Fibroblast of villous mesenchyme (primary cell): ENCODE data around the gene CHST12. TPM values are rescaled to one million over a fixed set of nuclear protein-coding genes. Genes with fewer than 3 reads are reported as not detected.
"Not testable (repeated sequence)": the region's sequence is repeated elsewhere in the genome, so short reads cannot be mapped to it uniquely, and the experiment has no call there.

Experiments used
- DNase-seq: peaks from one replicate; pipeline ENCODE4 v3.0.0-alpha.2; 2010; ENCODE audit warnings: low read depth
- H3K4me3 ChIP-seq: 2 replicates; pipeline ENCODE4 v1.5.1; 2011; ENCODE audit warnings: low read depth, mild to moderate bottlenecking, low read length
- CTCF ChIP-seq: IDR thresholded peaks from 2 replicates; pipeline ENCODE4 v1.5.1; 2012; ENCODE audit warnings: low read depth, mild to moderate bottlenecking, low read length; ENCODE audit not compliant: insufficient read depth
- total RNA-seq: library from RNA; depleted of rRNA; stranded (reverse); fragments of >200 nt; gene quantifications from 2 replicates; pipeline ENCODE4 v1.2.3, GENCODE V29; 2012

CHST12 gene
- total RNA-seq, 1 donor = 3.5 TPM

DNA sequence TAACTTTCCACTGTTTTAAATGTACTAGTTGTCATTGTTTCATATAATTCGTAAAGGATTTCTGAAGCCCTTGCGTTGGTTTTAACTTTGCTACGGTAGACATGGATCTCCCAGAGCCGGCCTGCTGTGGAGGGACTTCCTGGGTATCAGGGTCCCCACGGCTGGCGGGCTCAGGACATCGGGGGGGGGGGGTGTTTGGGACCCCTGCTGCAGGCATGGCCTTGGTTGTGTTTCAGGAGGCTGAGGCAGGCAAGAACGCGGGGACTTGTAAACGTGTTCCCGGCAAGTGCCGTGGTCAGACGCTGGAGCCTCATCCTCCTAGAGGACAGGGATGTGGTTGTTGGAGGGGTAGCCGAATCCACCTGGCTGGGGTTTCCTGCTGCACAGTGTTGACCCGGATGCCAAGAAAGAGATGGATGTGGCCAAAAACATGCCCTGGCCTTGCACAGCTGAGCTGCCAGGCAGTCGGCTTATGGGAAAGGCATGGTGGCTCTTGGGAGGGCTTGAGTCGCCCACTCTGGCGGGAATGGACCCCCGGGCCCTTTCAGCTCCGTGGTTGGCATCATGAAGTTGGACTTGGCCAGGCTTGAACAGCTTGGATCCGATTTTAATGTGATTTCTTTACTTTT, 21.4 kb upstream of the CHST12 start:
- TF ChIP-seq CTCF = no peak
- no peak overlapping the region for H3K4me3 ChIP-seq
- DNase-seq = no peak

DNA sequence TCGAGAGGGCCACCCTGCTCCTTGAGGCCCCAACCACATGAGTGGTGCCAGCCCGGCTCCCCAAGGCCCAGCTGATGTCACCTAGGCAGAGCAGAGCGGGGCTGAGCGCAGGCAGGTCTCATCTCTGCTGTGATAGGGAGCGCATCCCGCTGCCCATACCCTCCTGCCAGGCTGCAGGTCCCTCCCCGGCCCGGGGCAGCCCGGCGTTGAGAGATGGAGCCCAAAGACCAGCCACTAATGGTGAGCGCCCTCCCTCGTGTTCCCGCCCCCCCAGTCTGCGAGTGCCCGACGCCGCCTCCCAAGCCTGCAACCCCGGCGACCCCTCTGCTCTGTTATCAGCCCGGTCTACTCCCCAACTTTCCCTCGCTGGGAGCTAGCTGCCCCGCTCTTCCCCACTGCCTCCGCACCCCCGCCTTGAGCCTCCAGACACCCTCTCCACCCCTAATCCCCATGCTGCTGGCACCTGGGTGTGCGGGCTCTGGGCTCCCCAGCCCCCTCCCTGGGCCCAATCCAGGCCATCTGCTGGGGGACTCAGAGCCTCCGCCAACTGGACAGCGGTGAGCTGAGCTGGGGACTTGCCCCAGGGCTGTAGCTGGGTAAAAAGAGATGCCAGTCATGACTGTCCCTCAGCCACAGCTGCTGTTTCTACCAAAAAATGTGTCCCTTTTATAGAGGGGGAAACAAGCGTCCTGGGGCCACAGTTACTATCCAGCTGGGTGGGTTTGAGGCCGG, 19.7 kb upstream of the CHST12 start:
- no peak for TF ChIP-seq CTCF
- H3K4me3 ChIP-seq = no peak overlapping the region
- no peak for DNase-seq

DNA sequence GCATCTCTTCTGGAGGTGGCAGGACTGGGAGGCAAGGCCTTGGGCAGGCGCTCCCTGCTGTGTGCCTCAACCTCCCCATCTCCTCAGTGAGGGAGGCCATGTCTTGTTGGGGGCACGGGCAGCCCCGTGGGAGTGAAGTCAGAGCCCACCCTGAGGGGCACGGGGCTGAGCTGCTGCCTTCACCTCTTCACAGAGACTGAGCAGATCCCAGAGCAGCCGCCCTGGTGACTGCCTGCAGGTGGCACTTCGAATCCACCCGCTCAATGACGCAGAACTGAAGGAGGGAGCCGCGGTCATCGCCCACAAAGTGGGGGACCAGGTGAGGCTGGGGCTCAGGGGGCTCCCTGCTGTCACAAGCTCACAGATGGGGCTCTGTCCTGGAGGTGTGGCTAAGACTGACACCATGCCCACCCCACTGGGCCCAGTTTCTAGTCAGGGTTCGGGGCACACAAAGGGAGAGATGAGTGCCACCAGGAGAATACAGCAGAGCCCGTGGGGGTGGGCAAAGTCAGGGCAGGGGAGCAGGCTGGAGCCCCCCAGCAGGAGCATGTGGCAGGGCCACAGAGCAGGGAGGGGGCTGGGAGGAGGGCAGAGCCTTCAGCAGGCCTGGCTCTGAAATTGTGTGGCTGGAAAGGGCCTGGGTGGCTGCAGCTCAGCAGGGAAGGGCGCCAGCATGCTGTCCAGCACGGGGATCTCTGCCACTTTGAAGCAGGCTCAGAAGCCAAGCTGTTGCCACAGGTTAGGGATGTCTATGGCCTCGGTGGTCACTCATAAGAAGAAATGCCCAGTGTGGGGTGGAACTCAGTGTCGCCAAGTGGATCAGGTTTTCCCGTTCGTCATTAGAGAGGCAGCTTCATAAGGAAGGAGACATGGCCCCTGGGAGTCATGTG, 18.8 kb upstream of the CHST12 start:
- TF ChIP-seq CTCF = no peak
- no peak for DNase-seq
- no peak overlapping the region for H3K4me3 ChIP-seq

DNA sequence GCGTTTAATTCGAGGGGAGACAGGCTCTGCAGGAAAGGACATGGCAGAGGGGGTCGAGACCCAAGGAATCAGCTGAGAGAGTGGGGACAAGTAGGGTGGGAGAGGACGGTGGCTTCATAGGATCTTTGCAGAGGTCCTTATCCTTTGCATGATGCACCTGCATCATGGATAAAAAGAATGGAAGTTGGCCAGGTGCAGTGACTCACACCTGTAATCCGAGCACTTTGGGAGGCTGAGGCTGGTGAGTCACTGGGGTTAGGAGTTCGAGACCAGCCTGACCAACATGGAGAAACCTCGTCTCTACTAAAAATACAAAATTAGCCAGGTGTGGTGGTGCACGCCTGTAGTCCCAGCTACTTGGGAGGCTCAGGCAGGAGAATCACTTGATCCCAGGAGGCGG, 17.3 kb upstream of the CHST12 start:
- not testable (repeated sequence) for H3K4me3 ChIP-seq, DNase-seq

GRCh38 chr7:2386964-2387669, 16.3 kb upstream of the CHST12 start:
- no peak for TF ChIP-seq CTCF
- no peak for DNase-seq
- H3K4me3 ChIP-seq = no peak overlapping the region

GRCh38 chr7:2387897-2388636, 15.3 kb upstream of the CHST12 start:
- no peak for TF ChIP-seq CTCF
- no peak overlapping the region for H3K4me3 ChIP-seq
- DNase-seq = no peak
